Measurements from ENCODE around the gene AASS. TPM values are rescaled to one million over a fixed set of nuclear protein-coding genes. Genes with fewer than 3 reads are reported as not detected.

Gene AASS
- total RNA-seq, 1 donor, result 26.4 TPM

DNA sequence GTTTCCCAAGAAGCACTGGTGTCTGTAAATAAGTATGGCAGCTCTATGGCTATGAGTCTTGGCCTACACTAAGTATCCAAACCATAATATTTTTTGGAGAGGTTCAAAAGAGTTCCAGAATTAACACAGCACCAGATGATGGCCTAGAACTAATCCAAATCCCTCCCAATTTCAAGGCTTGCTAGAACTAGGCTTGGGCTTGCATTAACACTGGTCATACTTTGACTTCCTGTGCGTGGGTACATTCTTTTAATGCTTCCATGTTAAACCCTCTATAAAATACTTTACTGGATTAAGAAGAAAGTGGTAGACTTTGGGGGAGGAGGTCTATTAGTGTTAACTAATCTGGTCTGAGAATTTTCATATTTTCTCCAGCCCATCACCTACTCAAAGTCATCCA, 3.1 kb downstream of the AASS start:
- no peak overlapping the region for H3K4me3 ChIP-seq (ENCODE audit: insufficient read depth, low read length)
- H3K27me3 ChIP-seq (ENCODE audit: insufficient read depth, low read length), result no peaks in the 10 kb centered on the region
- peaks cover 43% of the 10 kb centered on the region for H3K4me1 ChIP-seq (ENCODE audit: insufficient read depth, low read length)
- peaks cover 41% of the 10 kb centered on the region for H3K79me2 ChIP-seq (ENCODE audit: insufficient read depth, low read length)
- TF ChIP-seq, protein P1, sequence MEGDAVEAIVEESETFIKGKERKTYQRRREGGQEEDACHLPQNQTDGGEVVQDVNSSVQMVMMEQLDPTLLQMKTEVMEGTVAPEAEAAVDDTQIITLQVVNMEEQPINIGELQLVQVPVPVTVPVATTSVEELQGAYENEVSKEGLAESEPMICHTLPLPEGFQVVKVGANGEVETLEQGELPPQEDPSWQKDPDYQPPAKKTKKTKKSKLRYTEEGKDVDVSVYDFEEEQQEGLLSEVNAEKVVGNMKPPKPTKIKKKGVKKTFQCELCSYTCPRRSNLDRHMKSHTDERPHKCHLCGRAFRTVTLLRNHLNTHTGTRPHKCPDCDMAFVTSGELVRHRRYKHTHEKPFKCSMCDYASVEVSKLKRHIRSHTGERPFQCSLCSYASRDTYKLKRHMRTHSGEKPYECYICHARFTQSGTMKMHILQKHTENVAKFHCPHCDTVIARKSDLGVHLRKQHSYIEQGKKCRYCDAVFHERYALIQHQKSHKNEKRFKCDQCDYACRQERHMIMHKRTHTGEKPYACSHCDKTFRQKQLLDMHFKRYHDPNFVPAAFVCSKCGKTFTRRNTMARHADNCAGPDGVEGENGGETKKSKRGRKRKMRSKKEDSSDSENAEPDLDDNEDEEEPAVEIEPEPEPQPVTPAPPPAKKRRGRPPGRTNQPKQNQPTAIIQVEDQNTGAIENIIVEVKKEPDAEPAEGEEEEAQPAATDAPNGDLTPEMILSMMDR (IDR thresholded peaks at IDR 0.05; ENCODE audit: extremely low read depth, low read depth, low read length), result no peak
- H4K20me1 ChIP-seq (ENCODE audit: insufficient read depth, low read length), result peaks cover 5% of the 10 kb centered on the region
- no peak for DNase-seq (ENCODE audit: insufficient read length, low spot score, missing footprints)
- H3K27ac ChIP-seq (ENCODE audit: low read depth, low read length), result peak overlapping the region; percentile 22
- no peaks in the 10 kb centered on the region for H3K36me3 ChIP-seq (ENCODE audit: insufficient read depth, low read length)
- no peak overlapping the region for H2AFZ ChIP-seq (ENCODE audit: low read length)
- no peak overlapping the region for H3K4me2 ChIP-seq (ENCODE audit: insufficient read depth, low read length)
- H3K9me3 ChIP-seq (ENCODE audit: low read depth, low read length), result no peaks in the 10 kb centered on the region

DNA sequence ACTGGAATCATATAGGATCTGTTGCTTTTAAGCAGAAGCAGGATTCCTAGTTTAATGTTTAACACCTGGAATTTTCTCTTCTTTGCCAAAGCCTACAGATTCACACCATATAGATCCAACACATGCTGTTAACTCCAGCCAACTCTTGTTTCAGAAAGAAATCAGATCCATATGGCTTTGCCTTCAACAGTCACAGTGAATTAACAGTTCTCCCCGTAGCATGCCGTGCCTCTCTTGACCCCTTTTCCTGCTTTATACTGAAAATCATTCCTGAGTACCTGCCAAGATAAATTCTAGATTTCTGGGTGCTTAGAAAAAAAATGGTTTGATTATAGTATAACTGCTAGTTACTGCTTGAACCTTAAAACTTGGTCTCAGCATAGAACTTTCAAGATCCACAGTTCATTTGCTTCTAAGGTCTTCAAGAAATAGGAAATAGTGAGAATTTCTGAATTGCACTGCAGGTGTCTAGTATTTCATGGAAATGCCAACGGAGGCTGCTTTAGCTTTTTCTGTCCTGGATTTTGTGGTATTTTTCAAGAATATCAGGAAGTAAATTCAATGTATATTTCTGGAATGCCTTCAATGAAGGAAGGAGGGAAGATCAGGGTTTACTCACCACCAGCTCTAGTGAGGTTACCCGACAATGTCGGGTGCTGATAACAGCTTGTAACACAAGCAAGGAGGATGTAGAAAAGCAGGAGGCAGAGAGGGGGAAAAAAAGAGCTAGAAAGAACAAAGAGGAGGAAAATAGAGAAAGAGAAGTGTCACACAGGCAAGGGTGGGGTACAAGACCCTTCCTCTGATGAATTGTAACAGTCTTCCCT, 6.6 kb downstream of the AASS start:
- Histone ChIP-seq H3K27me3 (ENCODE audit: insufficient read depth, low read length) (no peaks in the 10 kb centered on the region), H3K79me2 (ENCODE audit: insufficient read depth, low read length) (peaks cover 37% of the 10 kb centered on the region), H3K4me3 (ENCODE audit: insufficient read depth, low read length) (peak overlapping the region; percentile 67), H3K4me1 (ENCODE audit: insufficient read depth, low read length) (peaks cover 29% of the 10 kb centered on the region), H4K20me1 (ENCODE audit: insufficient read depth, low read length) (no peaks in the 10 kb centered on the region), H3K9me3 (ENCODE audit: low read depth, low read length) (no peaks in the 10 kb centered on the region), H3K27ac (ENCODE audit: low read depth, low read length) (peak overlapping the region; percentile 34), H3K4me2 (ENCODE audit: insufficient read depth, low read length) (peak overlapping the region; percentile 84), H2AFZ (ENCODE audit: low read length) (peak overlapping the region; percentile 84), H3K36me3 (ENCODE audit: insufficient read depth, low read length) (no peaks in the 10 kb centered on the region)
- DNase-seq (ENCODE audit: insufficient read length, low spot score, missing footprints), result no peak
- TF ChIP-seq, protein P1 (IDR thresholded peaks at IDR 0.05; ENCODE audit: extremely low read depth, low read depth, low read length), result no peak

DNA sequence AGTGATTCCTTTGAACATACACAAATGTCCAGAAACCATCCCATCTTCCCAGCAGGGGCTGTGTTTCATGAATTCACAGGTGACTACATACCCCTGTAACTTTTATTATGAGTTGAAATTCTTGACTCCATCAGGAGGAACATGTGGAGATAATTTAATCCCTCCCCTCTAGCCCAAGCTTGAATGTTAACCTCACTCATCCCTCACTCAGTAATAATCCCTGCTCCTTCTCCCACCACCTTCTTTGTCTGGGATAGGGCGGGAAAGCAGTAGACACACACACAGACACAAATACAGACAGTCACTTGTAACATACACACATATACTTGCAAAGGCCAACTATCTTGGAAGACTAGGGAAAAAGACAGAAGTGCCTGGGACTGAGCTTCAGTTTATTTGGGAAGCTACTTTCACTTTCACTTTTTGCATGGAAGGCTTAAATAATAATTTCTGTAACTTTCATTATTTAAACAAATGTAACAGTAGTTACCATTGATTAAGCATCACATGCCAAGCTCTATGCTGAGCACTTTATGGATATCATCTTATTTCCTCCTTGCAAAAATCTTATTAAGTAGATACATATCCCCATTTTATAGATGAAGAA, 7.3 kb downstream of the AASS start:
- Histone ChIP-seq H4K20me1 (ENCODE audit: insufficient read depth, low read length) (no peaks in the 10 kb centered on the region), H3K4me1 (ENCODE audit: insufficient read depth, low read length) (peaks cover 34% of the 10 kb centered on the region), H3K36me3 (ENCODE audit: insufficient read depth, low read length) (no peaks in the 10 kb centered on the region), H3K4me2 (ENCODE audit: insufficient read depth, low read length) (peak overlapping the region; percentile 84), H3K27ac (ENCODE audit: low read depth, low read length) (peak overlapping the region; percentile 34), H3K9me3 (ENCODE audit: low read depth, low read length) (no peaks in the 10 kb centered on the region), H3K27me3 (ENCODE audit: insufficient read depth, low read length) (no peaks in the 10 kb centered on the region), H2AFZ (ENCODE audit: low read length) (peak overlapping the region; percentile 84), H3K79me2 (ENCODE audit: insufficient read depth, low read length) (peaks cover 30% of the 10 kb centered on the region), H3K4me3 (ENCODE audit: insufficient read depth, low read length) (peak overlapping the region; percentile 67)
- DNase-seq (ENCODE audit: insufficient read length, low spot score, missing footprints), result no peak
- TF ChIP-seq, protein P1 (IDR thresholded peaks at IDR 0.05; ENCODE audit: extremely low read depth, low read depth, low read length), result no peak

DNA sequence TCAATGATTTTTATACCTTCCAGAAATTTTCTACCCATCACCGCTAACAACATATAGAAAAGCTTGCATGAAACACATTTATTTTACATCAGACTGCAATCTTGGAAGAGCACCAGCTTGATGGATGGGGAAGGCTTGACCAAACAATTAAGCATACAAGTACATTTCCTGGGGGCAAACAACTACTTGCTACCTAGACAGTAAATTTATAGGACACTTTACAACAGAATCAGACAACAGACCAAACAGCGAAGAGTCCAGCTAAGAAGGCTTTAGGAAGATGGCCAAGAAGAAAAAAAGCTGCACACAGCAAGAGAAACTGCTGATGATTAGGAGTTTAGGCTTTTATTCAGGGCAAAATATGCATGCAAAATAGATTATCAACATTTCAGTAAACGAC, 8.0 kb downstream of the AASS start:
- H3K4me2 ChIP-seq (ENCODE audit: insufficient read depth, low read length), result peak overlapping the region; percentile 84
- peak; percentile 15 for DNase-seq (ENCODE audit: insufficient read length, low spot score, missing footprints)
- H3K79me2 ChIP-seq (ENCODE audit: insufficient read depth, low read length), result peaks cover 28% of the 10 kb centered on the region
- no peak overlapping the region for H3K27ac ChIP-seq (ENCODE audit: low read depth, low read length)
- H3K4me1 ChIP-seq (ENCODE audit: insufficient read depth, low read length), result peaks cover 27% of the 10 kb centered on the region
- H3K36me3 ChIP-seq (ENCODE audit: insufficient read depth, low read length), result no peaks in the 10 kb centered on the region
- H3K4me3 ChIP-seq (ENCODE audit: insufficient read depth, low read length), result no peak overlapping the region
- H3K27me3 ChIP-seq (ENCODE audit: insufficient read depth, low read length), result no peaks in the 10 kb centered on the region
- peak overlapping the region; percentile 49 for H2AFZ ChIP-seq (ENCODE audit: low read length)
- no peaks in the 10 kb centered on the region for H3K9me3 ChIP-seq (ENCODE audit: low read depth, low read length)
- no peaks in the 10 kb centered on the region for H4K20me1 ChIP-seq (ENCODE audit: insufficient read depth, low read length)
- TF ChIP-seq, protein P1 (IDR thresholded peaks at IDR 0.05; ENCODE audit: extremely low read depth, low read depth, low read length), result no peak

Measured in osteoblast (primary cell).